Measurements from ENCODE around the gene RPS4Y2. TPM values are rescaled to one million over a fixed set of nuclear protein-coding genes. Genes with fewer than 3 reads are reported as not detected.
A peak's percentile ranks its signal among the peaks of the same experiment; 100 is the strongest.

The RPS4Y2 gene
- total RNA-seq, 2 experiments from 2014 or later, result not detected

DNA sequence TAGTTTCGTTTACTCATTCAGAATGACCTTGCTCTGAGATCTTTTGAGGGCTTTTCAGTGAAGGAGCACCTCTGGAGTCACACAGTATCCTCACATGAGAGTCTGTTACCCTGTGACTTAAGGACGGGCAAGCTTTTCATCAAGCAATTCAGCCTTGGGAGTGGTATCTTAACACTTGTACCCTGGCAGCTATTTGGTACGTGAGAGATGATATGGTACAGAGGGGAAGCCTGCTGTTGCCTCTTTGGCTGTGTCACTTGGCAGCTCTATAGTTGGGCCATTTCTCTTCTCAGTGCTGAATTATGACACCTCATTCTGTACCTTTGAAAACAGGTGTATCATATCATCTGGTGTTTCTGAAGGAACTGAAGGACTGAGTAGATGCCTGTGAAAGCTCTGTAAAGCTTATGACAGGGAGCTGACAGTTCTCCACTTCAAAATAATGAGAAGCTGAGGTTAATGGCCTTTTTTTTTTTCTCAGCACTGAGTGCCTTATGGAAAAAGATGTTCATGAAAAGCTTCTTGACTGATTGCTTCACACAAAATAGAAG lies 24.3 kb downstream of the RPS4Y2 start:
- ChIA-PET POLR2A (no interaction called here), CTCF (no interaction called here)
- ATAC-seq, result peak; percentile 58
- Mint-ChIP-seq H3K36me3 (ENCODE audit: low read depth) (peaks cover 2% of the 10 kb centered on the region), H3K9me3 (ENCODE audit: low read depth) (no peaks in the 10 kb centered on the region), H3K27ac (no peak overlapping the region), H3K27me3 (no peaks in the 10 kb centered on the region), H3K4me3 (no peak overlapping the region), H3K4me1 (peaks cover 51% of the 10 kb centered on the region)
- intact Hi-C loops (cut with DNase I, micrococcal nuclease), result no loop called here
- no peak for DNase-seq

DNA sequence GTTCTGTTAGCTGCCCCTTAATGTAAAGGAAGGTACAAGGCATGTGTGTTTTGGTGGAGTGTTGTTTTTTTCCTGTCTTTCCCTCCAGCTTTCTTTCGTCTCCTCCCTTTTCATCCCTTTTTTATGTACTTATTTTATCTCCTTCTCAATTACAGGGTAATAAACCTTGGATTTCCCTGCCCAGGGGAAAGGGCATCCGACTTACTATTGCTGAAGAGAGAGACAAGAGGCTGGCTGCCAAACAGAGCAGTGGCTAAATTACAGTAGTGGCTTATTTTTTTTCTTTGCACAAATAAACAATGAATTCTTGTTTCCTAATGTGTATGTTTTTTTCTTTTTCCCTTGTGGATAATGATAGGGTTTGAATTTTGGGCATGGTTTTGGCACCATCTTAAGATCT lies 24.9 kb downstream of the RPS4Y2 start:
- H3K27me3 Mint-ChIP-seq, result no peaks in the 10 kb centered on the region
- no peak overlapping the region for H3K4me3 Mint-ChIP-seq
- ATAC-seq, result no peak
- POLR2A ChIA-PET, result no interaction called here
- DNase-seq, result no peak
- peaks cover 2% of the 10 kb centered on the region for H3K36me3 Mint-ChIP-seq (ENCODE audit: low read depth)
- no peaks in the 10 kb centered on the region for H3K9me3 Mint-ChIP-seq (ENCODE audit: low read depth)
- H3K27ac Mint-ChIP-seq, result no peak overlapping the region
- CTCF ChIA-PET, result no interaction called here
- intact Hi-C loops (cut with DNase I, micrococcal nuclease), result no loop called here
- peaks cover 55% of the 10 kb centered on the region for H3K4me1 Mint-ChIP-seq

DNA sequence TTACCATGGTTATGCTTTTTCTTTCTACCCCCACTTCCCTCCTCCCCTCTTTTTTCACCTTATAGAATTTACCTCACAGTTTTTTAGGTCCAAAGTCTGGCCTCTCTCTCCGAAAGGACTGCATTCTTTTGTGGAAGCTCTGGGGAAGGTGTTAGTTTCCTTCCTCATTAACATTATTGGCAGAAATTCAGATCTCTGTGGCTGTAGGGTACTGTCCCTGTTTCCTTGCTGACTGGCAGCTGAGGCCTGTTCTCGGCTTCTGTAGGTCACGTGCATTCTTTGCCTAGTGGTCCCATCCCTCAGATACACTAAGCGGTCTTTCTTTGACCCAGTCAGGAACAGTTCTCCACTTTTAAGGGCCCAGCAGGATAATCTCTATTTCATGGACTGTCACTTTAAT lies 25.5 kb downstream of the RPS4Y2 start:
- H3K27ac Mint-ChIP-seq, result no peak overlapping the region
- ATAC-seq (no peak), DNase-seq (no peak)
- intact Hi-C loops (cut with DNase I, micrococcal nuclease), result no loop called here
- H3K4me1 Mint-ChIP-seq, result peaks cover 54% of the 10 kb centered on the region
- ChIA-PET POLR2A (no interaction called here), CTCF (no interaction called here)
- no peak overlapping the region for H3K4me3 Mint-ChIP-seq
- no peaks in the 10 kb centered on the region for H3K9me3 Mint-ChIP-seq (ENCODE audit: low read depth)
- no peaks in the 10 kb centered on the region for H3K27me3 Mint-ChIP-seq
- peaks cover under 1% of the 10 kb centered on the region for H3K36me3 Mint-ChIP-seq (ENCODE audit: low read depth)

DNA sequence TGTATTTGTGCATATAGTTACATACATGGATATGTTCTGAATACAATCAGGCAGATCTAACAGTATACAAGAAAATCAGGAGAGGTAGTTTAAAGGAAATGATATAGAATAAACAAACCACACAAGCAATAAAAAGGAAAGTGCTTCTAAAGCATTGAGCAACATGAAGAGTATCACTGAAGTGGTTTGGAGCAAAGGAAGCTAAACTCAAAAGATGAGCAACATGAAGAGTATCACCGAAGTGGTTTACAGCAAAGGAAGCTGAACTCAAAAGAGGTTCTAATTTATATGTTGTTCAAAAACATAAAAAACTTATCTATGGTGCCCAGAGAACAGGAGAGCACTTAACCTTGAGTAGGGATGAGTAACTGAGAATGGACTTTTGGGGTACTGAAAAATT lies 29.1 kb downstream of the RPS4Y2 start:
- intact Hi-C loops (cut with DNase I, micrococcal nuclease), result no loop called here
- H3K36me3 Mint-ChIP-seq (ENCODE audit: low read depth), result no peaks in the 10 kb centered on the region
- ATAC-seq (no peak), DNase-seq (no peak)
- H3K4me1 Mint-ChIP-seq, result peaks cover 57% of the 10 kb centered on the region
- ChIA-PET POLR2A (no interaction called here), CTCF (no interaction called here)
- H3K27ac Mint-ChIP-seq, result no peak overlapping the region
- no peaks in the 10 kb centered on the region for H3K9me3 Mint-ChIP-seq (ENCODE audit: low read depth)
- H3K4me3 Mint-ChIP-seq, result no peak overlapping the region
- no peaks in the 10 kb centered on the region for H3K27me3 Mint-ChIP-seq

DNA sequence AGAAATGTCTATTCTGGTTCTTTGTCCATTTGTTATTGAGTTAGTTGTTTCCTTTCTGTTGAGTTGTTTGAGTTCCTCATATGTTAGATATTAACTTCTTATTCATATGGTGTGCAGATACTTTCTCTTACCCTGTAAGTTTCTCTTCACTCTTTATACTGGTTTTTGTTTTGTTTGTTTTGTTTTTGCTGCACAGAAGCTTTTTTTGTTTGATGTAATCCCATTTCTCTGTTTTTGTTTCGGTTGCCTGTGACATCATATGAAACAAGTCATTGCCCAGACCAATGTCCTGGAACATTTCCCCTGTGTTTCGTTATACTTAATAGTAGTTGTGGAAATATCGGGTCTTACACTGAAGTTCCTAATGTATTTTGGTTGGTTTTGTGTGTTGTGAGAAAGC lies 31.2 kb downstream of the RPS4Y2 start:
- Mint-ChIP-seq H3K4me3 (no peak overlapping the region), H3K4me1 (peaks cover 42% of the 10 kb centered on the region), H3K27ac (no peak overlapping the region), H3K27me3 (no peaks in the 10 kb centered on the region), H3K9me3 (ENCODE audit: low read depth) (no peaks in the 10 kb centered on the region), H3K36me3 (ENCODE audit: low read depth) (no peaks in the 10 kb centered on the region)
- CTCF ChIA-PET, result interaction anchor here (0.7 kb wide), 1 partner anchor 21 kb away, joined by 4 read pairs; no protein-coding TSS in a partner anchor
- POLR2A ChIA-PET, result interaction anchor here (1.3 kb wide), 1 partner anchor 10 kb away, joined by 6 read pairs; no protein-coding TSS in a partner anchor
- ATAC-seq, result no peak
- intact Hi-C loops (cut with DNase I, micrococcal nuclease), result no loop called here
- no peak for DNase-seq

DNA sequence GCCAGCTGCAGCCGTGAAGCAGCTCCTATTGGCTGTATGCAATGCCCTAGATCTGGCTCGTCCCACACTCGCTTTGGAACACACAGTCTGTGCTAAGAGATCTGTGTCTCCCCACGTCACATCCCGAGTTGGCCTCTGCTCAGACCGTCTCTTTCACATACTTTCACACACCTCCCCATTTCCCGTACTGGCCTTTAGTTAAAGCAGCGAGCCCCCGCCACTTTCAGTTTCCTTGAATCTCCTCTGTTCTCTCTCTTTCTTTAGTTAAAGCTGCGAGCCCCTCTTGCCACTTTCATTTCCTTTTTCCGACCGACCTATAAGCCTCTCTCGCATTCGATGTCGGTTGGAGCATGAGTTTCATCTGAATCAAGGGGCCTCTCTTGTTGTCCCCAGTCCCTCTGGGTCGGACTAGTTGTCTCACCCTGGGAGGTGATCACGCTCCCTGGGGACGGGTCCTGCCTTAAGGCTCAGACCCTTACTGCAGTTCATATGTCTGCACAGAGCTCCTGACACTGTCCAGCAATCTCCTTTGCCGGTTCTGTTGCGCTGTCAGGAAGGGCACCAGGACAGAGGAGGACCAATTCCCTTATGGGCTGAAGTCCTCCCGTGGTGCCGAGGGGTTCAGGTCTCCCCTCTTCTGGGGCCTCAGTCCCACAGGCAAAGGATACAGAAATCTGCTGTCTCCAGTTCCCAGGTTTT lies 42.6 kb downstream of the RPS4Y2 start:
- ChIA-PET POLR2A (no interaction called here), CTCF (no interaction called here)
- no peak overlapping the region for H3K27ac Mint-ChIP-seq
- no peaks in the 10 kb centered on the region for H3K36me3 Mint-ChIP-seq (ENCODE audit: low read depth)
- no peaks in the 10 kb centered on the region for H3K27me3 Mint-ChIP-seq
- no peaks in the 10 kb centered on the region for H3K9me3 Mint-ChIP-seq (ENCODE audit: low read depth)
- DNase-seq (peak; percentile 6), ATAC-seq (peak; percentile 44)
- intact Hi-C loops (cut with DNase I, micrococcal nuclease), result loop anchor here in 1 of 2 experiments (10.0 kb wide), 1 partner anchor 1234 kb away; no protein-coding TSS in a partner anchor
- H3K4me1 Mint-ChIP-seq, result peaks cover 9% of the 10 kb centered on the region
- peak overlapping the region; percentile 44 for H3K4me3 Mint-ChIP-seq

DNA sequence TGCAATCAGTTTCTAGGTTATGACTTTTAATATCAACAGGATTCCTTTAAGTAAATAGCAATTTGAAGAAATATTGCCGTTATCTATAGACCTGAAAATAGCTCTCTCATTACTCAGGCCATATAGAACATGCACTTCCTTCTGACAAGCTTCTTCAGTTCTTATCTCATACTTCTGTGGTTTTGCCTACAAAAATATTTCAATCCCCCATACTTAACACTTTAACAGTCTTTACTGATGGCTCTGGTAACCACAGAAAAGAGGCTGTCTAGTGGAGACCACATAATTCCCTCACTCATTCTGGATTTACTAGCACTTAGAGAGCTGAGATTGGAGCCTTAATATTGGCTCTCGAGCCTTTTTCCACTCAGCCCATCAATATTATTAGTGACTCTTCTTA lies 46.8 kb downstream of the RPS4Y2 start:
- Mint-ChIP-seq H3K4me3 (no peak overlapping the region), H3K4me1 (peaks cover 9% of the 10 kb centered on the region), H3K36me3 (ENCODE audit: low read depth) (no peaks in the 10 kb centered on the region), H3K9me3 (ENCODE audit: low read depth) (no peaks in the 10 kb centered on the region), H3K27me3 (no peaks in the 10 kb centered on the region), H3K27ac (no peak overlapping the region)
- intact Hi-C loops (cut with DNase I, micrococcal nuclease), result no loop called here
- ChIA-PET POLR2A (no interaction called here), CTCF (no interaction called here)
- DNase-seq (no peak), ATAC-seq (no peak)

DNA sequence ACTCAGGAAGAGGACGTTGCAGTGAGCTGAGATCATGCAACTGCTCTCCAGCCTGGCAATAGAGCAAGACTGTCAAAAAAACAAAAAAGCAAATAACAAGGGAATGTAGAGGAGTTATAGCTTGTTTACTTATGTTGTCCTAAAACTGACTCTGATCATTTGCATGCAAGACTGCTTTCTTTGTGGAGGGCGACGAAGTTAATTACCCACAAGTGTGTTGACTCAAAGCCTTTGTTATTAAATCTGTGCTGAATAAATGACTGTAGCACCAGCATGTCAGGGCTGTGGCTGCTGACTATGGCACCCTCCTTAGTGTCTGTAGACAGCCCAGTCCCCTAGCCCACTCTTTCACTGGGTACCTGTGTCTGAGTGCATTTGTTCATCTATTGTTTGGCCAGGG lies 50.3 kb downstream of the RPS4Y2 start:
- POLR2A ChIA-PET, result no interaction called here
- no peak for DNase-seq
- CTCF ChIA-PET, result no interaction called here
- Mint-ChIP-seq H3K27me3 (no peaks in the 10 kb centered on the region), H3K27ac (no peak overlapping the region), H3K4me3 (no peak overlapping the region), H3K36me3 (ENCODE audit: low read depth) (no peaks in the 10 kb centered on the region), H3K4me1 (peaks cover 4% of the 10 kb centered on the region), H3K9me3 (ENCODE audit: low read depth) (peaks cover 2% of the 10 kb centered on the region)
- ATAC-seq, result no peak
- intact Hi-C loops (cut with DNase I, micrococcal nuclease), result no loop called here

DNA sequence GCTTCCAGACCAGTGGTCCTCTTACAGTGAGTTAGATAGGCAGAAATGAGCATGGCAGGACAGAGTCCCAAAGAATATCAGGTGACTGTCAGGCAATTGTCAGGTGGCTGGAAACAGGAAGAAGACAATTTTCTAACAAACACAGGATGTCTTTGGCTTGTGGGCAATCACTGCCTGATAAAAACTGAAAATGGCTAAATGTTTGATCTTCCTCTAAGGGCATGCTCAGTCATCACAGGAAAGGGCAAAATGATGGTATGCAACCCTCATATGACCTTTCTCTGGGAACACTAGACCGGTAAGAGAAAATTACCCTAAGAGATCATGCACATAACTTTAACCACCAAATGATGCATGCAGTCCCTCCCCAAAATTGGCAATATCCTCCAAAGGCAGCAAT lies 57.6 kb downstream of the RPS4Y2 start:
- ATAC-seq (peak; percentile 93), DNase-seq (peak; percentile 12)
- H3K9me3 Mint-ChIP-seq (ENCODE audit: low read depth), result peaks cover 2% of the 10 kb centered on the region
- no peaks in the 10 kb centered on the region for H3K36me3 Mint-ChIP-seq (ENCODE audit: low read depth)
- ChIA-PET CTCF (no interaction called here), POLR2A (no interaction called here)
- peak overlapping the region; percentile 58 for H3K27ac Mint-ChIP-seq
- H3K27me3 Mint-ChIP-seq, result no peaks in the 10 kb centered on the region
- H3K4me3 Mint-ChIP-seq, result no peak overlapping the region
- intact Hi-C loops (cut with DNase I, micrococcal nuclease), result loop anchor here in 1 of 2 experiments (2.0 to 10.0 kb wide), 2 partner anchors 69 to 431 kb away; no protein-coding TSS in a partner anchor
- peaks cover 13% of the 10 kb centered on the region for H3K4me1 Mint-ChIP-seq

DNA sequence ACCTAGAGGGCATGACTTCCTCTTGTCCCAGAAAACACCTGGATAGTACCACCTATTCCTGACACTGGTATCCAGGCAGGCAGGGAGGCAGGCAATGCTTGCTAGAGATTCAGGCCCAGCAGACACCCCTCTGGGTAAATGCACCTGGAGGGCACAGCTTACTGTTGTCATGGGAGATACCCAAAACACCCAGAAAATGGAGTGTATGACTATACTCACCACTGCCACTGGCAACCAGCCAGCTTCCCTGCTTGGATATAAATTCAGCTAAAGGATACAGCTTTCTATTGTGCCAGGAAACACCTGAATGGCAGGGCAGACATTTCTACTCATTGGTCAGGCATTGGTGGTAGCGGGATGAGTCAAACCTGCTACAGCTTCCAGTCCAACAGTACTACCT lies 58.9 kb downstream of the RPS4Y2 start:
- ChIA-PET POLR2A (no interaction called here), CTCF (interaction anchor here (1.0 kb wide), 1 partner anchor 68 kb away, joined by 3 read pairs; no protein-coding TSS in a partner anchor)
- ATAC-seq (no peak), DNase-seq (peak; percentile 42)
- H3K27me3 Mint-ChIP-seq, result no peaks in the 10 kb centered on the region
- H3K36me3 Mint-ChIP-seq (ENCODE audit: low read depth), result no peaks in the 10 kb centered on the region
- intact Hi-C loops (cut with DNase I, micrococcal nuclease), result loop anchor here in 1 of 2 experiments (10.0 kb wide), 1 partner anchor 430 kb away; no protein-coding TSS in a partner anchor
- H3K4me1 Mint-ChIP-seq, result peaks cover 13% of the 10 kb centered on the region
- H3K9me3 Mint-ChIP-seq (ENCODE audit: low read depth), result no peaks in the 10 kb centered on the region
- no peak overlapping the region for H3K27ac Mint-ChIP-seq
- no peak overlapping the region for H3K4me3 Mint-ChIP-seq

DNA sequence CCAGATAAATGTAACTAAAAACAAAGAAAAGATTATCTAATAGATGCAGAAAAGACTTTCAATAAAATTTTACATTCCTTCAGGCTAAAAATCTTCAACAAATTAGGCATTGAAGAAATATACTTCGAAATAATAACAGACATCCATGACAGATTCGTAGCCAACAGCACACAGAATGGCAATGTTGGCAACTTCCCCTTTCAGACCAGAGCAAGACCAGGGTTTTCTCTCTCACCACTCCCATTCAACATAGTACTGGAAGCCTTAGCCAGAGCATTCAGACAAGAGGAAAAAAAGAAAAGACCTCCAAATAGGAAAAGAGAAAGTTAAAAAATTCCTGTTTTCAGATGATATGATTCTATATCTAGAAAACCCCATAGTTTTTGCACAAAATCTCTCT lies 61.2 kb downstream of the RPS4Y2 start:
- no peak overlapping the region for H3K27ac Mint-ChIP-seq
- no peak overlapping the region for H3K4me3 Mint-ChIP-seq
- CTCF ChIA-PET, result no interaction called here

More for the DNA sequence above, 61.2 kb downstream of the RPS4Y2 start:
- ATAC-seq, result no peak
- DNase-seq, result no peak
- Mint-ChIP-seq H3K4me1 (peaks cover 13% of the 10 kb centered on the region), H3K9me3 (ENCODE audit: low read depth) (no peaks in the 10 kb centered on the region), H3K36me3 (ENCODE audit: low read depth) (no peaks in the 10 kb centered on the region), H3K27me3 (no peaks in the 10 kb centered on the region)
- POLR2A ChIA-PET, result no interaction called here
- intact Hi-C loops (cut with DNase I, micrococcal nuclease), result loop anchor here in 1 of 2 experiments (10.0 kb wide), 1 partner anchor 428 kb away; no protein-coding TSS in a partner anchor

Data from activated CD4-positive, alpha-beta T cell treated with anti-CD3 and anti-CD28 coated beads for 36 hours (primary cell).